COR-L47 (cell line): ENCODE data around the gene RNASEH2A.

Experiments used
- DNase-seq: peaks from one replicate; lab custom pipeline; 2025; lab: John Stamatoyannopoulos, UW

RNASEH2A gene

GRCh38 chr19:12806242-12807081, at the start of gene RNASEH2A:
Gene RNASEH2A, plus strand, starts transcription at chr19:12806584. Its CDS starts 90 bp downstream, at chr19:12806674.
- DNase-seq, result peak; percentile 86

- DNase-seq, result peak; percentile 43
Observed at GRCh38 chr19:12757544-12758274, 48.7 kb upstream of the RNASEH2A start.

- no peak for DNase-seq
Observed at GRCh38 chr19:12759686-12760085, 46.7 kb upstream of the RNASEH2A start.

GRCh38 chr19:12763100-12763499, 43.3 kb upstream of the RNASEH2A start:
- DNase-seq, result no peak

- no peak for DNase-seq
Observed at GRCh38 chr19:12764698-12765097, 41.7 kb upstream of the RNASEH2A start.

GRCh38 chr19:12766051-12766521, 40.3 kb upstream of the RNASEH2A start:
- DNase-seq, result peak; percentile 49

- no peak for DNase-seq
Observed at GRCh38 chr19:12767150-12767549, 39.2 kb upstream of the RNASEH2A start.

- DNase-seq, result no peak
Observed at GRCh38 chr19:12767666-12768065, 38.7 kb upstream of the RNASEH2A start.

GRCh38 chr19:12769689-12770088, 36.7 kb upstream of the RNASEH2A start:
- no peak for DNase-seq

- DNase-seq, result no peak
Observed at GRCh38 chr19:12770922-12771321, 35.5 kb upstream of the RNASEH2A start.

- no peak for DNase-seq
Observed at GRCh38 chr19:12772323-12772722, 34.1 kb upstream of the RNASEH2A start.

GRCh38 chr19:12773571-12773970, 32.8 kb upstream of the RNASEH2A start:
- no peak for DNase-seq

- peak; percentile 79 for DNase-seq
Observed at GRCh38 chr19:12774588-12775555, 31.5 kb upstream of the RNASEH2A start, which contains the start of gene HOOK2. Gene HOOK2, minus strand, starts transcription at chr19:12775552. Its CDS starts 103 bp downstream, at chr19:12775449.

- DNase-seq, result peak; percentile 82
Observed at GRCh38 chr19:12777217-12778016, 29.0 kb upstream of the RNASEH2A start.

- DNase-seq, result peak; percentile 85
Observed at GRCh38 chr19:12778017-12778904, 28.1 kb upstream of the RNASEH2A start.

- no peak for DNase-seq
Observed at GRCh38 chr19:12778905-12779161, 27.6 kb upstream of the RNASEH2A start.

GRCh38 chr19:12779162-12779993, 27.0 kb upstream of the RNASEH2A start:
- peak; percentile 74 for DNase-seq

- no peak for DNase-seq
Observed at GRCh38 chr19:12782174-12782423, 24.3 kb upstream of the RNASEH2A start.
